Midbrain (tissue), 1 donor: ENCODE results near the gene GALNT13.

ENCODE experiments used
- DNase-seq: peaks from one replicate; lab custom pipeline; 2025; lab: John Stamatoyannopoulos, UW

The GALNT13 gene

DNA sequence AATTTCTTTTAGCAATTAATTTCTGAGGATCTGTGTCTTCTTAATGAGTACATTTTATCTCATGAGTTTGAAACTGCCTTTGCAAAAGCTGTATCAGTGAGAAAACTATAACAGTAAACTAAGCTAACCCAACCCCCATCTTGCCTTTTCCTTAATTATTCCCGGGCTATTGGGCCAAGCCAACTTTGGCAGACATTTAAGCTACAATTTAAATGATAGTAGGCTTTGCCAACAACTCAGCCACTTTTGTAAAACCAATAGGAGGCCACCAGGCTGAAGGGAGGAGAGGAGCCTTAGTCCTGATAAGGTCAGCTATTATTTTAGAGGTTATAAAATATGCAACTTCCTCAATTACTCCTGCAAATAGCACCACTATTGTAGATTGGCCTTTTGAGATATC lies 608.8 kb downstream of the GALNT13 start:
- DNase-seq = no peak

DNA sequence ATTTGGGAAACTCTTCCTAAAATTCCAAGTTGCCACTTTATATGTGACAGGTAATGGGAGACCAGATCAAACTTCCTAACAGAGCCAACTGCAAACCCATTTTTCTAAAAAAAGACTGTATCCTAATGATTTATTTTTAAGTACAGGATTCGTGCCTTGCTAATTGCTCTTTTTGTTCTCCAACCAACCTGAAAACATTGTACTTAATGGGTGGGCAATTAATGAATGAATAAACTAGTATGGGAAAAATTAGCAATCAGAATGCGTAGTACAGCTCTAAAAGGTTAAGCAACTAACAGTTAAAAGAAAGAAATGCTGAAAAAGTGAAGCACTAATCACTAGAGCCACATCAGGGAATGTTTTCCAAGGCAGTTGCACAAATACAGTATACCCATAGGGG lies 609.6 kb downstream of the GALNT13 start:
- DNase-seq = no peak

DNA sequence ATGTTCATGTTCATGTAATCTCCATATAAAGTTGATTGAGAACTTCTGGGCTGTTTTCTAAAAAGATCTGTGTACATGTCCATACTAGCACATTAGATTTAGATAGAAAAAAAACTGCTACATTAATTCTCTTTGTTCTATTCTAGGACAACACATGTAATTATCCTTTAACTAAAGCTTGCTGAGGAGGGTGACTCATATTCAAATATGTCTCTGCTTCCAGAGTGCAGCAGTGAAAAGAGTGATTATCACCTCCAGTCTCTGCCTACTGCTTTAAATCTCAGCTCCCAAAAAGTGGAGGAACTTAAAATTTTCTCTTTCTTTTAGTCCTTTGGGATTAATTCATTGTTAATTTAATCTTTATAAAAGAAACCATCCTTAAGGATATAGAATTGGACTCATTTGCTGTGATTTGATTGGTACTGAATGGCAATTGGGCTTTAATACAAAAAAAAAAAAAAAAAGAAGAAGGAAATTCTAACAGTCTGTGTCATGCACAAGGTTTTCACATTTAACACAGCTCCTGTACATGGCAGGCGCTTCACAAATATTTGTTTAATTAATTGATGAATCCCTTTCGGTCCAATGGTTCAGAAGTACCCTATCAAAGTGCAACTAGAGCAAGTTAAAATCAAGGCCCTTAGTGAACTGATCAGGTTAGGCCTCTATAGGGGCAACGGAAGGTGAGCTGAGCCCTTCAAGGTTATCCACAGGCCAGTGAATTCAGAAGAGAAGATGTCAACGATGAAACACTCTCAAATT lies 612.8 kb downstream of the GALNT13 start:
- DNase-seq = no peak

DNA sequence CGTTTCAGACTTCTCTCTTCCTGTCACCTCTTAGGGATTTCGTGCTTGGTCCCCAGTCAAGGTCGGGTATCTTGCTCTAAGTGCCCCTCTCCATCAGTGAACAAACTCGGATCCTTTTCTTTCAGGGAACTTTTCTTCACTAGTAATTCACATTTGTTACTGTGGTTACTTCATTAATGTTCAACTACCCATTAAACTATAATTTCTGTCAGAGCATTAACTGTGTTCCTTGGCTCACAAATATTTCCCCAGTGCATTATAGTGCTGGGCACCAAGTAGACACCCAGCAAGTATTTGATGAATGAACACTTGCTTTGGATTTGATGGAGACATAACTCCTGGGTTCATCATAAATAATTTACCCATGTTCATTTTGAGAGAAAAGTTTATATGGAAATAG lies 617.1 kb downstream of the GALNT13 start:
- no peak for DNase-seq

DNA sequence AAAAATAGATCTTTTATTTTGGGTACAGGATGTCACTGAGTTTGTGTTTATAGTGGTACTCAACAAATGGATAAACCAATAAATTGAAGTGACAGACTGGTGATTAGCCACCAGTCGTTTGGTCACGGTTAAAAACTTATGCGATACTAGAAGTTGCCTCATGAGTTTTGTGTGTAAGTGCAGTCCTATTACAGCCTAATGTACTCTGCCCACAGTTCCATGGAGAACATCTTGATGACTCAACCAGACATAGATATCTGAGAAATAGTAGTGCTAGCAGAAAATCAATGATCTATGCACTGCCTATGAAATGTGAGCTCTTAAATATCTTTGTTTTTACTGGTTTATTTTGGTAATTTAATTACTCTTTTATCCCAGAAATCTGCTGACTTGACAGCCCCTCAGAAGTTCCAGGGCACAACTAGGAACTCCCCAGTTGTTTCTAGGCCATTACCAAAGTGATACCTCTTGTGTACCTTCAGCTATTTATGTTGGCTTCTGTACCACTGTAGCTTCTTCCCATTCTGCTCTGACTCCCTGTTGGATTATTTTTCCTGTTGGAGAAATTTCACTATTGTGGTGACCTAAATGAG lies 617.6 kb downstream of the GALNT13 start:
- DNase-seq = no peak

DNA sequence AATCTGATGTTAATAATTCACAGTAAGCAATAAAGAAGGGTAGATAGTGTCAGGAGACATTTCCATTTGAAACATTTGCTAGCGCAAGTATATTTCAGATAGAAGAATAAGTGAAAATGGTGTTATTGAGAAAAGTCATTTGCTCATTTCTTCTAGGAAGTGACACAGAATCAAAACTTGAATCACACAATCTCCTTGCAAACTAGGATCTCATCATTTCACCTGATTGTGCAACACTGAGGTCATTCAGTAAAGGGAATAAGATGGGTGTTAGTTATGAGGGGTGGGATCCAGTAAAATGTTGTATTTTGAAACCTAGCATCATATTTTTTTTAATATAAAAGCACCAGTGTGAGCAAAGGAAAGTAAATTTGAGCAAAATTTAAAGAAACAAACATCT lies 618.8 kb downstream of the GALNT13 start:
- no peak for DNase-seq

DNA sequence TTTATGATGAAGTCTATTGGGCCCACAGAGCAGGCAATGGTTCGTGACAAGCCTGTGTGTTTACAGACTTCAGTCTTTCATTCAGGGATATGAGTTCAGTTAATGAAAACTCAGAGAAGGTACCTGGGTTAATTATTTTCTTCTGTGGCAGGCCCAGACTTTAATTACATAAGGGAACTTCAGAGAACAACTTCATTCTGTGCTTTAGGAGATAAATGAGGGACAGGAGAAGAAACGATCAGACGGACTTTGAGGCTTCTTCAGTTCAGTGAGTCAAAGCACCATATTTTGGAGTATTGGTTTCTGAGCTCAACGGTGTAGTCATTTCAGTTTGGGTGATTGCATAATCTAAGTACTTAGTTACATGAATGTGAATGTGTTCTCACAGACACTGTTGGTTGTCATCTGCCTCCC lies 623.7 kb downstream of the GALNT13 start:
- DNase-seq = no peak

DNA sequence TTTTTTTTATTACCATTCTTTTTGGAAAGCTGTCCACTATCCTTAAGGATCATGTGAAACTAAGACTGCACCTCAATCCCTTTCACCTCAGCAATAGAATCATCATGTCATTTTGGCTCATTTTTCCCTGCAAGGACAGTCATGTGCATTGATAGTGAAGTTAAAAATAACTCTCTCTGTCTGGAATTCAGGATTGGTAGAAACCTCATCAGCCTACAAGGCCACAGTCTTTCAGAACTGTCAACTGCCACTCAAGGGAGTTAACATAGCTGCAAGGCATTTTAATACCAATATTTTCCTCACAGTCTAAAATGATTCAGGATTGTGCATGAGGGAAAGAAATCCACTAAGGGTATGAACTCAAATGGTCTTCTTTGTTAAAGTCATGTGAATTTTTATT lies 625.3 kb downstream of the GALNT13 start:
- no peak for DNase-seq
